ENCODE measurements around the gene CDH26.

GRCh38 chr20:60058879-60059278, 100.7 kb downstream of the CDH26 start:
- TF ChIP-seq EP300 (IDR thresholded peaks at IDR 0.05; ENCODE audit: borderline replicate concordance): no peak
- no peak for TF ChIP-seq RAD21 (IDR thresholded peaks at IDR 0.05; ENCODE audit: low read depth)
- no peak for TF ChIP-seq FOXM1 (IDR thresholded peaks at IDR 0.05; ENCODE audit: borderline replicate concordance, low read depth)
- TF ChIP-seq MAX (IDR thresholded peaks at IDR 0.05): no peak
- TF ChIP-seq TEAD4 (IDR thresholded peaks at IDR 0.05): no peak
- TF ChIP-seq NFIC (IDR thresholded peaks at IDR 0.05): no peak

All from Ishikawa (cell line).